Ovary (tissue), 3 donors: ENCODE data around the gene ABCE1.

Experiments used
- EP300 ChIP-seq: sonication (generic); formaldehyde crosslinking; IDR thresholded peaks from one replicate; pipeline ENCODE4 v1.6.1; 2017; ENCODE audit warnings: antibody characterized with exemption
- POLR2A ChIP-seq: fragments of 450-650 bp; IDR thresholded peaks from one replicate; pipeline ENCODE4 v1.6.1; 2017; ENCODE audit warnings: antibody characterized with exemption, mild to moderate bottlenecking, moderate library complexity
- TF ChIP-seq, protein P1 (sequence below), 3 donors: fragments of 450-650 bp in 2 of 3; fragments of 200-600 bp in 1 of 3; IDR thresholded peaks; one replicate each; pipeline versions ENCODE4 v1.5.1 to v1.8.0; 2016 to 2022; ENCODE audit warnings: antibody characterized with exemption in 3 of 3, mild to moderate bottlenecking in 1 of 3
- donor health status: DM: no; HTN: no; CAD: no.

DNA sequence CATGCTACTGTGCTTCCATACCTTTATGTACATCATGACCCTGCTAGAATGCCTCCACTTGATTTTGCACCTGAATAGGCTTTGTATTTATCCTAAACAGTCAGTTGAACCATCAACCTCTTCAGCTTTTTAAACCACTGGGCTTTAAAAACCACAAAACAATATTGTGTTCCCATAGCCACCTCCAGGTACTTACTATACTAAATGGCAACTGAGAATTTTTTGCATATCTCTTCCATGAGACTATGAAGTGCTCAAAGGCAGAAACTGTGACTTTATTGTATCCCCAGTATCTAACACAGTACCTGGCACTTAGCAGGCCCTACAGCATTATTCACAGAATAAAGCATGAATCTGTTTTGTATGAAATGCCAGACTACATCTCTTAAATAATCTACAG is 39.9 kb upstream of the ABCE1 start:
- TF ChIP-seq, protein P1, sequence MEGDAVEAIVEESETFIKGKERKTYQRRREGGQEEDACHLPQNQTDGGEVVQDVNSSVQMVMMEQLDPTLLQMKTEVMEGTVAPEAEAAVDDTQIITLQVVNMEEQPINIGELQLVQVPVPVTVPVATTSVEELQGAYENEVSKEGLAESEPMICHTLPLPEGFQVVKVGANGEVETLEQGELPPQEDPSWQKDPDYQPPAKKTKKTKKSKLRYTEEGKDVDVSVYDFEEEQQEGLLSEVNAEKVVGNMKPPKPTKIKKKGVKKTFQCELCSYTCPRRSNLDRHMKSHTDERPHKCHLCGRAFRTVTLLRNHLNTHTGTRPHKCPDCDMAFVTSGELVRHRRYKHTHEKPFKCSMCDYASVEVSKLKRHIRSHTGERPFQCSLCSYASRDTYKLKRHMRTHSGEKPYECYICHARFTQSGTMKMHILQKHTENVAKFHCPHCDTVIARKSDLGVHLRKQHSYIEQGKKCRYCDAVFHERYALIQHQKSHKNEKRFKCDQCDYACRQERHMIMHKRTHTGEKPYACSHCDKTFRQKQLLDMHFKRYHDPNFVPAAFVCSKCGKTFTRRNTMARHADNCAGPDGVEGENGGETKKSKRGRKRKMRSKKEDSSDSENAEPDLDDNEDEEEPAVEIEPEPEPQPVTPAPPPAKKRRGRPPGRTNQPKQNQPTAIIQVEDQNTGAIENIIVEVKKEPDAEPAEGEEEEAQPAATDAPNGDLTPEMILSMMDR (IDR thresholded peaks at IDR 0.05): no peak
- TF ChIP-seq POLR2A (no peak), EP300 (no peak)
